Endodermal cell (in vitro differentiated cells): ENCODE measurements around the gene TMEM198. TPM values are rescaled to one million over a fixed set of nuclear protein-coding genes. Genes with fewer than 3 reads are reported as not detected.

Experiments used
- DNase-seq: peaks from one replicate; pipeline ENCODE4 v3.0.0-alpha.2; 2017
- H3K27ac ChIP-seq: 2 replicates; pipeline ENCODE4 v1.5.1; 2013; ENCODE audit warnings: mild to moderate bottlenecking, low read depth, low read length, moderate library complexity
- H3K27me3 ChIP-seq: 2 replicates; pipeline ENCODE4 v1.6.1; 2013; ENCODE audit warnings: mild to moderate bottlenecking, low read length, moderate library complexity; ENCODE audit not compliant: insufficient read depth, control insufficient read depth, poor library complexity, severe bottlenecking
- H3K36me3 ChIP-seq: 2 replicates; pipeline ENCODE4 v1.7.0; 2013; ENCODE audit warnings: mild to moderate bottlenecking, low read length, moderate library complexity; ENCODE audit not compliant: control insufficient read depth, insufficient read depth
- H3K4me1 ChIP-seq: one replicate; pipeline ENCODE4 v1.7.0; 2013; ENCODE audit warnings: low read length; ENCODE audit not compliant: control insufficient read depth, insufficient read depth
- H3K4me3 ChIP-seq: 2 replicates; pipeline ENCODE4 v1.5.1; 2013; ENCODE audit warnings: mild to moderate bottlenecking, low read length, moderate library complexity
- H3K9ac ChIP-seq: 2 replicates; pipeline ENCODE4 v1.6.1; 2013; ENCODE audit warnings: mild to moderate bottlenecking, low read length, moderate library complexity; ENCODE audit not compliant: poor library complexity, severe bottlenecking; ENCODE audit errors: extremely low read depth
- H3K9me3 ChIP-seq: 2 replicates; pipeline ENCODE4 v1.6.1; 2013; ENCODE audit warnings: mild to moderate bottlenecking, low read length, moderate library complexity; ENCODE audit not compliant: control insufficient read depth
- H3K27ac Mint-ChIP-seq: 2 replicates; pipeline ENCODE4 v1.8.0; 2020; ENCODE audit warnings: mixed read lengths
- H3K27me3 Mint-ChIP-seq: 2 replicates; pipeline ENCODE4 v1.8.0; 2021; ENCODE audit warnings: mild to moderate bottlenecking, mixed read lengths; ENCODE audit not compliant: insufficient read depth
- H3K36me3 Mint-ChIP-seq: 2 replicates; pipeline ENCODE4 v1.8.0; 2020; ENCODE audit warnings: low read depth, mixed read lengths
- H3K4me1 Mint-ChIP-seq: 2 replicates; pipeline ENCODE4 v1.8.0; 2020; ENCODE audit warnings: mixed read lengths
- H3K4me3 Mint-ChIP-seq: 2 replicates; pipeline ENCODE4 v1.8.0; 2020; ENCODE audit warnings: mild to moderate bottlenecking, moderate library complexity, mixed read lengths
- H3K9me3 Mint-ChIP-seq: 2 replicates; pipeline ENCODE4 v1.8.0; 2020; ENCODE audit warnings: mild to moderate bottlenecking, mixed read lengths
- CTCF ChIP-seq: fragments of 200-600 bp; sonication (generic); conservative IDR thresholded peaks from 2 replicates; pipeline ENCODE4 v1.5.0; 2021; ENCODE audit warnings: antibody characterized with exemption, mild to moderate bottlenecking
- WGBS, 2 experiments: methylation state at CpG; one replicate each; pipeline versions ENCODE4 v1.1.5 to v1.1.7; 2013; ENCODE audit warnings: missing lambda C conversion rate in 2 of 2, mixed read lengths in 1 of 2; ENCODE audit not compliant: insufficient coverage in 1 of 2, insufficient read length in 1 of 2; 5-methylcytosine and 5-hydroxymethylcytosine counted together
- total RNA-seq, 2 donors: library from RNA; stranded (reverse); fragmentation: NEBNext Ultra II Directional in 1 of 2; extraction: Animal tissue kit (Norgen Biotek cat#: 25700) in 1 of 2; gene quantifications; 2 replicates in 1 of 2; 3 replicates in 1 of 2; pipeline ENCODE4 v1.2.1, GENCODE V29; 2021

The TMEM198 gene
- total RNA-seq, 2 donors from 2014 or later, result 2.6 to 3.9 TPM

- H3K36me3 ChIP-seq, result no peaks in the 10 kb centered on the region
- no peak for TF ChIP-seq CTCF
- Mint-ChIP-seq H3K4me3 (peak overlapping the region; percentile 70), H3K36me3 (peaks cover 21% of the 10 kb centered on the region), H3K27ac (no peak overlapping the region), H3K4me1 (no peaks in the 10 kb centered on the region), H3K9me3 (no peaks in the 10 kb centered on the region), H3K27me3 (peaks cover 55% of the 10 kb centered on the region)
- WGBS, 2 experiments, result 0 to 3% methylated on average over 1 to 54 of the region's 54 CpGs
- H3K4me3 ChIP-seq, result peak overlapping the region; percentile 84
- H3K27ac ChIP-seq, result no peak overlapping the region
- peak; percentile 77 for DNase-seq
- H3K9me3 ChIP-seq, result no peaks in the 10 kb centered on the region
- peaks cover 4% of the 10 kb centered on the region for H3K4me1 ChIP-seq
- H3K27me3 ChIP-seq, result peaks cover 26% of the 10 kb centered on the region
- H3K9ac ChIP-seq, result no peak overlapping the region
Measured at GRCh38 chr2:219551441-219552381, 7.9 kb downstream of the TMEM198 start.

GRCh38 chr2:219552382-219553167 lies 8.7 kb downstream of the TMEM198 start:
- DNase-seq, result peak; percentile 98
- peaks cover 21% of the 10 kb centered on the region for H3K36me3 Mint-ChIP-seq
- no peak overlapping the region for H3K9ac ChIP-seq
- no peak for TF ChIP-seq CTCF
- H3K27ac ChIP-seq, result no peak overlapping the region
- no peak overlapping the region for H3K27ac Mint-ChIP-seq
- H3K4me3 Mint-ChIP-seq, result peak overlapping the region; percentile 70
- no peaks in the 10 kb centered on the region for H3K36me3 ChIP-seq
- peaks cover 26% of the 10 kb centered on the region for H3K27me3 ChIP-seq
- peaks cover 4% of the 10 kb centered on the region for H3K4me1 ChIP-seq
- peaks cover 52% of the 10 kb centered on the region for H3K27me3 Mint-ChIP-seq
- H3K9me3 Mint-ChIP-seq, result no peaks in the 10 kb centered on the region
- peak overlapping the region; percentile 84 for H3K4me3 ChIP-seq
- H3K9me3 ChIP-seq, result no peaks in the 10 kb centered on the region
- no peaks in the 10 kb centered on the region for H3K4me1 Mint-ChIP-seq
- WGBS, 2 experiments, result 2 to 6% methylated on average over 42 to 99 of the region's 99 CpGs

- H3K9ac ChIP-seq, result no peak overlapping the region
- peaks cover 21% of the 10 kb centered on the region for H3K36me3 Mint-ChIP-seq
- H3K4me3 ChIP-seq, result peak overlapping the region; percentile 84
- no peaks in the 10 kb centered on the region for H3K9me3 Mint-ChIP-seq
- no peaks in the 10 kb centered on the region for H3K36me3 ChIP-seq
- H3K27me3 ChIP-seq, result peaks cover 26% of the 10 kb centered on the region
- H3K9me3 ChIP-seq, result no peaks in the 10 kb centered on the region
- no peak for DNase-seq
- WGBS, 2 experiments, result 50 to 58% methylated on average over 3 to 7 of the region's 7 CpGs
- peak overlapping the region; percentile 70 for H3K4me3 Mint-ChIP-seq
- H3K27ac ChIP-seq, result no peak overlapping the region
- no peaks in the 10 kb centered on the region for H3K4me1 Mint-ChIP-seq
- no peak for TF ChIP-seq CTCF
- H3K27me3 Mint-ChIP-seq, result peaks cover 52% of the 10 kb centered on the region
- H3K27ac Mint-ChIP-seq, result no peak overlapping the region
- H3K4me1 ChIP-seq, result peaks cover 4% of the 10 kb centered on the region
Measured at GRCh38 chr2:219553168-219553417, 9.3 kb downstream of the TMEM198 start.
